ENCODE results near the gene EPB41L1.

DNA sequence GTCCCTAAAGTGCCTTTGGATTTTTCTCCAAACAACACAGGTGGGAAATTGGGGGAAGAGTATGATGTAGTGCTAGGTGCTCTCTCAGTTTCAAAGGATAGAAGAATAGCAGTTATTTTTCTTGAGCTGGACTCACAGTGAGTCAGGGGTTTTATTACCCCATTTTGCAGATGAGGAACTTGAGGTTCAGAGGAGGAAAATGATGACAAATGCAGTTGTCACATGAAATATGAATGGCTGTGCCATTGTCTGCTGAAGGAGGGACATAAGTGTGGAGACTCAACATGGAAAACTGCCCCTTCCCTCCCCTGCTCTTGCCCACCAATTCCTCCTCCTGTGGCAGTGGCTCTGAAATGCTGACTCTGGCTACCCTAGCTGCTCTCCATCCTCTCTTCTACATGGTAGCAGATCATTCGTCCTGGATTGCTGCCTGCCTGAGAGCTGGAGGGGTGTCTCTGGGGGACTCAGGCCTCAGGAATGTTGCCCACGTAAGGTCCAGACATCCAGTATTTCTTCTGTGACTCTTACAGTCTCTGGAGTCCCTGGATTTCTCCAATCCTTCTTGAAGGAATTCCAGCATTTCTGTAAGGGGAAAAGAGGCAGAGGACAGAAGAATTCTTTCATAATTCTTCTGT lies 37.6 kb upstream of the EPB41L1 start:
- TF ChIP-seq, protein P1, sequence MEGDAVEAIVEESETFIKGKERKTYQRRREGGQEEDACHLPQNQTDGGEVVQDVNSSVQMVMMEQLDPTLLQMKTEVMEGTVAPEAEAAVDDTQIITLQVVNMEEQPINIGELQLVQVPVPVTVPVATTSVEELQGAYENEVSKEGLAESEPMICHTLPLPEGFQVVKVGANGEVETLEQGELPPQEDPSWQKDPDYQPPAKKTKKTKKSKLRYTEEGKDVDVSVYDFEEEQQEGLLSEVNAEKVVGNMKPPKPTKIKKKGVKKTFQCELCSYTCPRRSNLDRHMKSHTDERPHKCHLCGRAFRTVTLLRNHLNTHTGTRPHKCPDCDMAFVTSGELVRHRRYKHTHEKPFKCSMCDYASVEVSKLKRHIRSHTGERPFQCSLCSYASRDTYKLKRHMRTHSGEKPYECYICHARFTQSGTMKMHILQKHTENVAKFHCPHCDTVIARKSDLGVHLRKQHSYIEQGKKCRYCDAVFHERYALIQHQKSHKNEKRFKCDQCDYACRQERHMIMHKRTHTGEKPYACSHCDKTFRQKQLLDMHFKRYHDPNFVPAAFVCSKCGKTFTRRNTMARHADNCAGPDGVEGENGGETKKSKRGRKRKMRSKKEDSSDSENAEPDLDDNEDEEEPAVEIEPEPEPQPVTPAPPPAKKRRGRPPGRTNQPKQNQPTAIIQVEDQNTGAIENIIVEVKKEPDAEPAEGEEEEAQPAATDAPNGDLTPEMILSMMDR (conservative IDR thresholded peaks at IDR 0.05): no peak
- no peak for TF ChIP-seq EZH2 (IDR thresholded peaks at IDR 0.05; ENCODE audit: low read depth)
